ENCODE data around the gene CSNK1D.

Gene CSNK1D

DNA sequence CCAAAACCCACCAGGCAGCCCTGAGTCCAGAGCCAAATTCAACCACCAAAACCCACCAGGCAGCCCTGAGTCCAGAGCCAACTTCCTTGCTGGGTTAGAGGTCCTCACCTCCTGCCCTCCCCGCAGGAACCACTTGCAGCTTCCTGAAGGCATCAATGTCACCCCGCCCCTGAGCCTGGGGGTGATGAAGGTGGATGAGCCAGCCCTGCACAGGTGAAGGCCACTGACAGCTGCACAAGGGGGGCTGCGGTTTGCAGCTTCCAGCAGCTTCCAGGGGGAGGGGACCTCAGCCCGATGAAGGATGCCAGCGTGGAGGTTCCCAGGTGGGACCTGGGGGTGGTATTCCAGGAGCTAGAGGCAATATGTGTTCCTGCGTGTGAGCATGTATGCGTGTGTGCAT is 7.6 kb upstream of the CSNK1D start:
- Histone ChIP-seq H3K9me3 (ENCODE audit: low read length) (no peaks in the 10 kb centered on the region), H3K4me1 (ENCODE audit: insufficient read depth, low read length) (peaks cover 16% of the 10 kb centered on the region), H3K4me3 (ENCODE audit: low read length) (no peak overlapping the region), H3K36me3 (ENCODE audit: insufficient read depth, low read length) (no peaks in the 10 kb centered on the region), H3K27me3 (ENCODE audit: insufficient read depth, low read length) (no peaks in the 10 kb centered on the region), H2AFZ (ENCODE audit: low read depth, low read length) (no peak overlapping the region)

DNA sequence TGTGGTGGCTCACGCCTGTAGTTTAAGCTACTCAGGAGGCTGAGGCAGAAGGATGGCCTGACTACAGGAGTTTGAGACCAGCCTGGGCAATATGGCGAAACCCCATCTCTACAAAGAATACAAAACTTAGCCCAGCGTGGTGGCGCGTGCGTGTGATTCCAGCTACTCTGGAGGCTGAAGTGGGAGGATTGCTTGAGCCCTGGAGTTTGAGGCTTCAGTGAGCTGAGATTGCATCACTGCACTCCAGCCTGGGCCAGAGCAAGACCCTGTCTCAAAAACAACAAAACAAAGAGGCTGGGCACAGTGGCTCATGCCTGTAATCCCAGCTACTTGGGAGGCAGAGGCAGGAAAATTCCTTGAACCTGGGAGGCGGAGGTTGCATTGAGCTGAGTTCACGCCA is 7.0 kb upstream of the CSNK1D start:
- Histone ChIP-seq H3K36me3 (ENCODE audit: insufficient read depth, low read length) (no peaks in the 10 kb centered on the region), H3K4me3 (ENCODE audit: low read length) (no peak overlapping the region), H3K27me3 (ENCODE audit: insufficient read depth, low read length) (no peaks in the 10 kb centered on the region), H3K4me1 (ENCODE audit: insufficient read depth, low read length) (peaks cover 12% of the 10 kb centered on the region), H3K9me3 (ENCODE audit: low read length) (no peaks in the 10 kb centered on the region), H2AFZ (ENCODE audit: low read depth, low read length) (no peak overlapping the region)

DNA sequence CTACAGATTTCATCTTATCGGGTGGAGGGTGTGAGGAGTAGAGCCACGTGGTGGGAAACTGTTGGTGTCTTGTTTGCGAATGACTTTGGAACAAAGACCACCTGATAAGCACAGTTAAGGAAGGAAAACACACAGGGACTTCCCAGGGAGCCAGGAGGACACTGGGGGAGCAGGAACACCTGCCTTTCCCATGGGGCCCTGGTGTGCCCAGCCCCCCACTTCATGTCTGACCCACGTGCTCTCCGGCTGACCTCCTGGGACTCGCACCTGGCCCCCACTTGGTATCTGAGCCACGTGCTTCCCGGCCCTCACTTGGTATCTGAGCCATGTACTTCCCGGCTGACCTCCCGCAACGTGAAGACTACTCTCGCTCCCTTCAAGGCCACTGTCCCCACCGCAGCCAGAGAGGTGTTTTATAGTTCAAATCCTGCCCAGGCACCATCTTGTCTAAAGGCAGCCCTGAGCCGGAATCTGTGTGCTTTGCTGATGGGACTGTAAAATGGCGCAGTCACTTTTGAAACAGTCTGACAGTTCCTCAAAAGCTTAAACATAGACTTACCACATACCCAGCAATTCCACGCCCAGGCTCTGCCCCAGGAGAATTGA is 5.4 kb upstream of the CSNK1D start:
- Histone ChIP-seq H3K4me1 (ENCODE audit: insufficient read depth, low read length) (peaks cover 9% of the 10 kb centered on the region), H3K36me3 (ENCODE audit: insufficient read depth, low read length) (no peaks in the 10 kb centered on the region), H2AFZ (ENCODE audit: low read depth, low read length) (no peak overlapping the region), H3K4me3 (ENCODE audit: low read length) (no peak overlapping the region), H3K9me3 (ENCODE audit: low read length) (no peaks in the 10 kb centered on the region), H3K27me3 (ENCODE audit: insufficient read depth, low read length) (no peaks in the 10 kb centered on the region)

DNA sequence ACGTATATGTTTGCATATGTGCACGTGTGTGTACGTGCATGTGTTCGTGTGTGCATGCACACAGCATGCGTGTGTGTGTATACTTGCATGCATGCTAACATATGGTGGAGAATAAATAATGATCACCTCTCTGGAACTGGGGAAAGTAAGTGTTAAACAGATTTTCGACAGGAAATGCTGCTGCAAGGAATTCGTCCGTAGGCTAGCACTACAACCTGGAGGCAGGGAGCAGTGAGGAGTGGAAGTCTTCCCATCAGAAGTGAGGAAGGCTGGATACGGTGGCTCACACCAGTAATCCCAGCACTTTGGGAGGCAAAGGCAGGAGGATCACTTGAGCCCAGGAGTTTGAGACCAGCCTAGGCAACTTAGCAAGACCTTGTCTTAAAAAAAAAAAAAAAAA is 4.8 kb upstream of the CSNK1D start:
- no peaks in the 10 kb centered on the region for H3K27me3 ChIP-seq (ENCODE audit: insufficient read depth, low read length)
- H3K9me3 ChIP-seq (ENCODE audit: low read length), result no peaks in the 10 kb centered on the region
- H3K36me3 ChIP-seq (ENCODE audit: insufficient read depth, low read length), result no peaks in the 10 kb centered on the region
- H3K4me3 ChIP-seq (ENCODE audit: low read length), result no peak overlapping the region
- no peak overlapping the region for H2AFZ ChIP-seq (ENCODE audit: low read depth, low read length)
- peaks cover 9% of the 10 kb centered on the region for H3K4me1 ChIP-seq (ENCODE audit: insufficient read depth, low read length)

DNA sequence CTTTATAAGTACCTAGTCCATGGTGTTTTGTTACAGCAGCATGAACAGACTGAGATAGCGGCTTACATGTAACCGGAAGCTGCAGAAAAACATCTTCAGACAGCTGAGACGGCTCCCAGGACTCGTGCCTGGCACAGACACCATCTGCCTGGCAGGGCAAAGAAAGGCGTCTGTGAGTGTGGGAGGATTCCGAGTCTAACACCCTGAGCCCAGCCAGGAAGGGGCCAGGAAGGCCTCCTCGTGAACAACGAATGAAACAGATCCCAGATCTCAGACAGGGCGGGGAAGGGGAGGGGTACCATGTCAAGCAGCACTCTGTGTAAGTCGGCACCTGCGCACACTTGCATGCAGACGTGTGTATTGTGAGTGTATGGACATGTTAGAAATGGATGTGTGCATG is 4.4 kb upstream of the CSNK1D start:
- Histone ChIP-seq H3K4me1 (ENCODE audit: insufficient read depth, low read length) (peaks cover 7% of the 10 kb centered on the region), H2AFZ (ENCODE audit: low read depth, low read length) (no peak overlapping the region), H3K9me3 (ENCODE audit: low read length) (no peaks in the 10 kb centered on the region), H3K27me3 (ENCODE audit: insufficient read depth, low read length) (no peaks in the 10 kb centered on the region), H3K4me3 (ENCODE audit: low read length) (no peak overlapping the region), H3K36me3 (ENCODE audit: insufficient read depth, low read length) (no peaks in the 10 kb centered on the region)

DNA sequence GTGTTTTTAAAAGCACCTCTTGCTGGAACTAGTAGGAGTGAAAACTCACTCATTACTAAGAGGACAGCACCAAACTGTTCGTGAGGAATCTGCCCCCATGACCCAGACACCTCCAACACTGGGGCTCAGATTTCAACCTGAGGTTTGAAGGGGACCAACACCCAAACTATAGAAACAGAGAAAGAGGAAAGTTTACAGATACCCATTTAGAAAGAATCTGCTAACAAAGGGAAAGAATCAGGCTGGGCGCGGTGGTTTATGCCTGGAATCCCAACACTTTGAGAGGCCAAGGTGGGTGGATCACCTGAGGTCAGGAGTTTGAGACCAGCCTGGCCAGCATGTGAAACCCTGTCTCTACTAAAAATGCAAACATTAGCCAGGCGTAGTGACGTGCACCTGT is 3.4 kb upstream of the CSNK1D start:
- H3K36me3 ChIP-seq (ENCODE audit: insufficient read depth, low read length), result peaks cover under 1% of the 10 kb centered on the region
- H2AFZ ChIP-seq (ENCODE audit: low read depth, low read length), result no peak overlapping the region
- no peak overlapping the region for H3K4me3 ChIP-seq (ENCODE audit: low read length)
- H3K27me3 ChIP-seq (ENCODE audit: insufficient read depth, low read length), result no peaks in the 10 kb centered on the region
- peaks cover 7% of the 10 kb centered on the region for H3K4me1 ChIP-seq (ENCODE audit: insufficient read depth, low read length)
- H3K9me3 ChIP-seq (ENCODE audit: low read length), result no peaks in the 10 kb centered on the region

DNA sequence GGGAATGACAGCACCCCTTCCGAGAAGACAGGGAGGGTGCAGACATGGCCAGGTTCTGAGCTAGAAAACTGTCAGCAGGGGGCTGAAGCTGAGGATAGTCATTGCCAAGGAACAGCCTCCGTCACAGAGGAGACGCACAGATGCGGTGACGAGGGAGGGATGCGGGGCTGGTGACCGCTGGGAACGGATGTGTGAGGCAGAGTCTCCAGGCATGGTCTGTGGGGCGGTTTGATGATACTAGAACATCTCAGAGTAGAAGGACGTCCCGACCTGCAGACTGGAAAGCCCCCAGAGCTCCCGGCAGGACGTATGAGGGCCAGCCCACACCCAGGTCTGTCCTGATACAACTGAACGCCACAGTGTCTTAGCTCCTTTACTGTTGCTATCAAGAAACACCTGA is 1.8 kb upstream of the CSNK1D start:
- Histone ChIP-seq H3K4me1 (ENCODE audit: insufficient read depth, low read length) (peaks cover 7% of the 10 kb centered on the region), H3K9me3 (ENCODE audit: low read length) (peaks cover 2% of the 10 kb centered on the region), H2AFZ (ENCODE audit: low read depth, low read length) (no peak overlapping the region)

DNA sequence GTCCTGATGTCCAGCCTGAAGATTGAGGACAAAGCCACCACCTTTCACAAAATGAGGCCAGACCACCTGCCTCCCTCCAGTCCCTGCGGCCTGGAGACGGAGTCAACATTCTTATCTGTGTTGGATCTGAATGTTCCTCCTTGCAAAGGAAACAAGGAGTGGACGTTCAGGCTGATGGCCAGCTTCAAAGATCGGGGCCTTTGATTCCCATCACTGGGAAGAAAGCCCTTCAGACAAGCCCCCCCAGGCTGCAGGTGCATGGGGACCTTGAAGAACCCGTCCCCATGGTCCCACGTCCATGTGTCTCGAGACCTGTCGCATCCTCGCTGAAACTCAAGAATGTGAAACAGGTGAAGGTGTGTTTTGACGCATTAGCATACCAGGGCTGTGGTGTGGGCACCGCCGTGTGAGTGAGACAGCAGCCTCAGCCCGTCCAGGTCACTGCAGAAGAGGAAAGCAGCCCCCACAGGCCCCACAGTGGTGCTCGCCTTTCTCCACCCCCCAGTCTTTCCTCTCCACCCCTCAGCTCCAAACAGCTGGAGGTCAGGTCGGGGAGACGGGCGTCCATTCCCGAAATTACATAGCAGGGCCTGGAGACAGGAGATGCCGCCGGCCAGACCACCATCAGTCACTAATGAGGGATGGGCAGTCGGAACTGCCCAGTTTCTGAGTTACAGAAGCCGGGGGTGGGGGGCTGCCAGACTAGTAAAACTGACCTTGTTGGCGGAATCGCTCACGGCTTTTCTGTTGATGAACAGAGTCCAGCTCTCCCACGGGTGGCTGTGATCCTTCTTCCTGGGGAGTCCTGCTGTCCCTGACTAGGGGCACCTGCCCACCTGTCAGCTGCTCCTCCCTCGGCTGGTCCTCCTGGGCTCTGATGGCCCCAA is 877 bp upstream of the CSNK1D start:
- Histone ChIP-seq H3K4me1 (ENCODE audit: insufficient read depth, low read length) (peaks cover 13% of the 10 kb centered on the region), H3K36me3 (ENCODE audit: insufficient read depth, low read length) (peaks cover 21% of the 10 kb centered on the region), H2AFZ (ENCODE audit: low read depth, low read length) (peak overlapping the region; percentile 38), H3K4me3 (ENCODE audit: low read length) (peak overlapping the region; percentile 58), H3K27me3 (ENCODE audit: insufficient read depth, low read length) (no peaks in the 10 kb centered on the region), H3K9me3 (ENCODE audit: low read length) (peaks cover 2% of the 10 kb centered on the region)

More for the DNA sequence above, 1.8 kb upstream of the CSNK1D start:
- H3K27me3 ChIP-seq (ENCODE audit: insufficient read depth, low read length), result no peaks in the 10 kb centered on the region
- H3K4me3 ChIP-seq (ENCODE audit: low read length), result no peak overlapping the region
- H3K36me3 ChIP-seq (ENCODE audit: insufficient read depth, low read length), result peaks cover 14% of the 10 kb centered on the region

DNA sequence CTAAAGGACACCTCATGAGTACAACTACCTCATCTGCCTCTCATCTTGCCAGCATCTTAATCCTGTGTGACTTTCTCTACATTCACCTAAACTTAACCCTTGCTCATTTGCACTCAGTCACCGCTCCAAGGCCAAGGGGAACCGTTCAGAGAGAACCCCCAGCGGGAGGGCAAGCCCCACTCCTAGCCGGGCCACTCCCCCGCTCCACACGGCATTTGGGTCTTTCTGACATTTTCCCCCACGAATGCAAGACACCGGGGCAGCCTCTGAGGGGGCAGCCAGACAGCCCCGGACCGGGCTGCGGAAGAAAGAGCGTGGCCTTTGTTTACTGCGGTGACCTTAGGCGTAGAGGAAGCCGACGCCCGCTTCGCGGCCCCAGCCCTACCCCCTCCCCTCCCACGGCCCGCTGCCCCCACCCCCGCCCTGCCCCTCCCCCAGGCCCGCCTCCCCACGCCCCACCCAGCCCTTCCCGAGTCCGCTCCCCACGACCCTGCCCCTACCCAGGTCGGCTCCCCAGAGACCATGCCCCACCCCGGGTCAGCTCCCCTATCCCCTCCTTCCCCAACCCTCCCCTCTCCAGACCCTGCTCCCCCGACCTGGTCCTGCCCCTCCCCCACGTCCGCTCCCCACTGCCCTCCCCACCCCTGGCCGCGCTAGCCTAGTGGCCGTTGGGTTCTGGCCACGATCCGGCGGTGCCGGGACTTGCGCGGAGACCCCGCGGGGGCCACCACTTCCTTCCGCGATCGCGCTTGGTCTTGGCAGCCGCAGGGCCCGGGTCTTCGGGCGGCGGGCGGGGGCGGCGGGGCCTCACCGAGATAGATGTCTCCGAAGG is 789 bp downstream of the CSNK1D start:
- peaks cover 2% of the 10 kb centered on the region for H3K9me3 ChIP-seq (ENCODE audit: low read length)

DNA sequence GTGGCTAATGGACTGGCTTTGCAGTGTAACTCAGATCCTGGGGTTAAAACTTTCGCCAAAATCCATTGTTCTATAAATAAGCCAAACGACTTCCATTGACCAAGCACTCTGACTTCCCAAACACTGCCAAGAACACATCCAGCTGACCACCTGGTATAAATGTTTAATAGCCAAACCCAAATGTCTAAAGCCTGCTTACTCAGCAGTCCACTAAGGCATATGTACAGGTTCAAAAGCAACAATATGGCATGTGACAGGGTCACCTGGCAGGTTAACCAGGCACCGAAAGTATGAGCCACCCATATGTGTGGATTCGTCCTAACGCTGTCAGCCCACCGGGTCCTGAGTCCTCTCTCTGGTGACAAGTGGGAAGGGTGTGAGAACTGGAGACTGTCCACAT is 2.1 kb downstream of the CSNK1D start:
- H3K36me3 ChIP-seq (ENCODE audit: insufficient read depth, low read length), result peaks cover 36% of the 10 kb centered on the region
- no peak overlapping the region for H2AFZ ChIP-seq (ENCODE audit: low read depth, low read length)
- no peak overlapping the region for H3K4me3 ChIP-seq (ENCODE audit: low read length)
- no peaks in the 10 kb centered on the region for H3K27me3 ChIP-seq (ENCODE audit: insufficient read depth, low read length)
- peaks cover 2% of the 10 kb centered on the region for H3K9me3 ChIP-seq (ENCODE audit: low read length)
- peaks cover 13% of the 10 kb centered on the region for H3K4me1 ChIP-seq (ENCODE audit: insufficient read depth, low read length)

More for the DNA sequence above, 789 bp downstream of the CSNK1D start:
- H3K27me3 ChIP-seq (ENCODE audit: insufficient read depth, low read length), result no peaks in the 10 kb centered on the region
- H3K4me3 ChIP-seq (ENCODE audit: low read length), result peak overlapping the region; percentile 58
- H2AFZ ChIP-seq (ENCODE audit: low read depth, low read length), result no peak overlapping the region
- H3K4me1 ChIP-seq (ENCODE audit: insufficient read depth, low read length), result peaks cover 13% of the 10 kb centered on the region
- H3K36me3 ChIP-seq (ENCODE audit: insufficient read depth, low read length), result peaks cover 26% of the 10 kb centered on the region

DNA sequence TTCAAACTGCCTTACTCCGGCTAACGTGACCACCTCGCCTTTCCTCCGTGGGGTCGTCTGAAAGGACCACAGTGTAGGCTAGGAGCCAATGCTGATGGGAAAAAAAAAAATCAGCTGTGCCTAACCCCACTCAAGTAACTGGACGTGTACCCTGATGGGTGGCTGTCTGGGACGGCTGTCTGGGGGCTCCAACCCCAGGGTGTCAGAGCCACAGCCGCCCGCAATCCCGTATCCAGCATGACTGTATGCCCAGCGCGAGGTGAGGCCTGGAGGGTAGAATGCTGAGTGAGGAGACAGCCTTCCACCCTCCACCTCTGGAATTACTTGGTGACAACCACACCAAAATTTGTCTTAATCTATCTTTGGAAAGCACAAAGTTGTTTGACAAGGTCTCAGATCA is 2.8 kb downstream of the CSNK1D start:
- no peaks in the 10 kb centered on the region for H3K27me3 ChIP-seq (ENCODE audit: insufficient read depth, low read length)
- no peak overlapping the region for H3K4me3 ChIP-seq (ENCODE audit: low read length)
- H3K9me3 ChIP-seq (ENCODE audit: low read length), result peaks cover 2% of the 10 kb centered on the region
- H3K36me3 ChIP-seq (ENCODE audit: insufficient read depth, low read length), result peaks cover 44% of the 10 kb centered on the region
- H3K4me1 ChIP-seq (ENCODE audit: insufficient read depth, low read length), result peaks cover 13% of the 10 kb centered on the region
- no peak overlapping the region for H2AFZ ChIP-seq (ENCODE audit: low read depth, low read length)

DNA sequence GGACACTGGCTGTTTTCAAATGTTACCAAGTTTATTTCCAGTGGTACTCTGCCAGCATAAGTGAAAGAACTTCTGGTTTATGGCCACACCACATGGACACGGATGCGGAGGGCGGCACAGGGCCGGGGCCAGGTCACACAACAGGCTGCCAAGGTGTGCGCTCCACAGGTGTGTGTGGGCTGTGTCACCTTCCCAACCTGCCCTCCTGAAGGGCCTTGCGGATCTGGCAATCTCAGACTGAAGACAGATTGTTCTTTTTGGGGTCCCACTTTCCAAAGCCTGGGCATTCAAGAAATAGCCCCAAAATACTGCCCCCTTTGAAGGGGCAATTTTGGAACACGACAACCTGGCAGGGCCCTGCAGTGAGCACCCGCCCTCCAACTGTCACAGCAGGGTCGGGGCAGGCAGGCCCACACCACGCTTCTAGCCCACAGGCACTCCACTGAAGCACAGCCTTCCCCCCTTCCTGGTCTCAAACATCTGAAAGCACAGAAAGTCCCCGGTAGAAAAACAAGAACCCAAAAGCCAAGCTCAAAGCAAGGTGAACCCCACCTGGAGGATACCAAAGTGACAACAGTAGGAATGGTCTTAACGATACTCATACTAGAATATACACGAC is 3.5 kb downstream of the CSNK1D start:
- H3K4me1 ChIP-seq (ENCODE audit: insufficient read depth, low read length), result peaks cover 13% of the 10 kb centered on the region
- H3K4me3 ChIP-seq (ENCODE audit: low read length), result no peak overlapping the region
- H3K9me3 ChIP-seq (ENCODE audit: low read length), result peaks cover 2% of the 10 kb centered on the region
- peaks cover 50% of the 10 kb centered on the region for H3K36me3 ChIP-seq (ENCODE audit: insufficient read depth, low read length)
- no peak overlapping the region for H2AFZ ChIP-seq (ENCODE audit: low read depth, low read length)
- no peaks in the 10 kb centered on the region for H3K27me3 ChIP-seq (ENCODE audit: insufficient read depth, low read length)

Measured in neuron (in vitro differentiated cells).